Measurements from ENCODE around the gene CCDC134.

Gene CCDC134

GRCh38 chr22:41836551-41836950 lies 36.1 kb downstream of the CCDC134 start:
- POLR2A ChIA-PET (ENCODE audit: low non-redundant PET): no interaction called here

GRCh38 chr22:41838842-41839618 lies 38.6 kb downstream of the CCDC134 start:
- no peak for TF ChIP-seq CTCF (conservative IDR thresholded peaks at IDR 0.05; ENCODE audit: low read depth)
- ChIA-PET CTCF (no interaction called here), POLR2A (ENCODE audit: low non-redundant PET) (no interaction called here)
- DNase-seq (ENCODE audit: low spot score): no peak
- peak overlapping the region; percentile 65 for H3K27ac ChIP-seq

More at GRCh38 chr22:41836551-41836950, 36.1 kb downstream of the CCDC134 start:
- CTCF ChIA-PET: no interaction called here
- no peak overlapping the region for H3K27ac ChIP-seq
- no peak for TF ChIP-seq CTCF (conservative IDR thresholded peaks at IDR 0.05; ENCODE audit: low read depth)
- no peak for DNase-seq (ENCODE audit: low spot score)

GRCh38 chr22:41840216-41840615 lies 39.7 kb downstream of the CCDC134 start:
- H3K27ac ChIP-seq: peak overlapping the region; percentile 49
- ChIA-PET CTCF (interaction anchor here (1.5 kb wide), 1 partner anchor 143 kb away, joined by 3 read pairs; no protein-coding TSS in a partner anchor), POLR2A (ENCODE audit: low non-redundant PET) (no interaction called here)
- TF ChIP-seq CTCF (conservative IDR thresholded peaks at IDR 0.05; ENCODE audit: low read depth): no peak
- DNase-seq (ENCODE audit: low spot score): no peak

GRCh38 chr22:41841085-41841712 lies 40.7 kb downstream of the CCDC134 start:
- CTCF ChIA-PET: interaction anchor here (1.5 kb wide), 1 partner anchor 144 kb away, joined by 3 read pairs; no protein-coding TSS in a partner anchor
- POLR2A ChIA-PET (ENCODE audit: low non-redundant PET): interaction anchor here (0.7 kb wide), 1 partner anchor 41 kb away, joined by 6 read pairs; the partner anchor contains the start of gene CCDC134
- no peak for DNase-seq (ENCODE audit: low spot score)
- TF ChIP-seq CTCF (conservative IDR thresholded peaks at IDR 0.05; ENCODE audit: low read depth): no peak
- peak overlapping the region; percentile 70 for H3K27ac ChIP-seq

- no peak for TF ChIP-seq CTCF (conservative IDR thresholded peaks at IDR 0.05; ENCODE audit: low read depth)
- H3K27ac ChIP-seq: no peak overlapping the region
- ChIA-PET CTCF (interaction anchor here (0.8 kb wide), 1 partner anchor 52 kb away, joined by 3 read pairs; no protein-coding TSS in a partner anchor), POLR2A (ENCODE audit: low non-redundant PET) (interaction anchor here (0.6 kb wide), 1 partner anchor 172 kb away, joined by 3 read pairs; no protein-coding TSS in a partner anchor)
- no peak for DNase-seq (ENCODE audit: low spot score)
Measured at GRCh38 chr22:41842996-41843970, 42.8 kb downstream of the CCDC134 start.

GRCh38 chr22:41844036-41844435 lies 43.6 kb downstream of the CCDC134 start:
- no peak for TF ChIP-seq CTCF (conservative IDR thresholded peaks at IDR 0.05; ENCODE audit: low read depth)
- ChIA-PET CTCF (no interaction called here), POLR2A (ENCODE audit: low non-redundant PET) (no interaction called here)
- no peak for DNase-seq (ENCODE audit: low spot score)
- H3K27ac ChIP-seq: no peak overlapping the region
